HCT116 (cell line): ENCODE measurements around the gene STMND1. TPM values are rescaled to one million over a fixed set of nuclear protein-coding genes. Genes with fewer than 3 reads are reported as not detected.

Source experiments
- ATAC-seq: fragments of 200-7000 bp; cut with Tn5 transposase; 2 replicates; pipeline ENCODE4 v1.9.1; 2020; ENCODE audit warnings: mild to moderate bottlenecking, moderate library complexity
- BruUV-seq: library from RNA; stranded (reverse); fragments of 400-500 nt; replicated peaks from 2 replicates; lab custom pipeline; 2021; lab: Mats Ljungman, UMichigan
- CTCF ChIA-PET: fragments of 300-600 bp; sonication (Branson Sonifier 250); formaldehyde crosslinking; loops from one replicate; lab custom pipeline; 2021; ENCODE audit warnings: antibody characterized with exemption; lab: Charles Lee
- POLR2A ChIA-PET: fragments of 300-600, 350-600 bp; sonication (Branson Sonifier 250); formaldehyde crosslinking; loops from one replicate; lab custom pipeline; 2021; ENCODE audit warnings: antibody characterized with exemption; lab: Charles Lee
- RAD21 ChIA-PET, 2 experiments: fragments of 300-600 bp; sonication (Branson Sonifier 250); formaldehyde crosslinking; loops; one replicate each; lab custom pipeline; 2023; ENCODE audit warnings: low total read pairs in 2 of 2; ENCODE audit not compliant: uncharacterized antibody in 2 of 2, unreplicated experiment in 2 of 2, low non-redundant PET in 1 of 2; lab: Charles Lee
- DNase-seq: peaks from one replicate; pipeline ENCODE4 v3.0.0-alpha.2; 2010; ENCODE audit warnings: low read depth, low spot score
- H2AFZ ChIP-seq: fragments of 200-600 bp; shearing (Covaris generic), sonication (generic); 2 replicates; pipeline ENCODE4 v1.6.1; 2017; ENCODE audit warnings: low read depth, mixed run types, mixed read lengths, antibody characterized with exemption, low read length; ENCODE audit not compliant: poor library complexity, severe bottlenecking
- H3K27ac ChIP-seq: 2 replicates; pipeline ENCODE4 v1.5.1; 2012; ENCODE audit warnings: low read depth, low read length
- H3K27me3 ChIP-seq: fragments of 200-600 bp; sonication (generic); 2 replicates; pipeline ENCODE4 v1.6.1; 2016; ENCODE audit warnings: mixed run types, low read length, mixed read lengths; ENCODE audit not compliant: insufficient read depth
- H3K36me3 ChIP-seq, 2 experiments: fragments of 200-500 bp in 1 of 2; fragments of 200-600 bp in 1 of 2; sonication (Bioruptor generic) in 1 of 2; sonication (generic) in 1 of 2; 2 replicates each; pipeline versions ENCODE4 v1.5.1 to v1.6.1; 2014 to 2016; ENCODE audit warnings: low read length in 2 of 2, inconsistent platforms in 1 of 2, mixed read lengths in 1 of 2, mixed run types in 1 of 2; ENCODE audit not compliant: insufficient read depth in 2 of 2, control insufficient read depth in 1 of 2
- H3K4me1 ChIP-seq, 2 experiments: fragments of 200-600 bp in 1 of 2; sonication (generic) in 1 of 2; 2 replicates each; pipeline versions ENCODE4 v1.5.1 to v1.6.1; 2012 to 2017; ENCODE audit warnings: low read length in 2 of 2, inconsistent platforms in 1 of 2, mild to moderate bottlenecking in 1 of 2, mixed read lengths in 1 of 2, mixed run types in 1 of 2, moderate library complexity in 1 of 2; ENCODE audit not compliant: insufficient read depth in 2 of 2, control insufficient read depth in 1 of 2
- H3K4me2 ChIP-seq: fragments of 200-600 bp; sonication (generic); 2 replicates; pipeline ENCODE4 v1.6.1; 2017; ENCODE audit warnings: mixed run types, low read length, mixed read lengths
- H3K4me3 ChIP-seq, 2 experiments: fragments of 200-600 bp in 1 of 2; sonication (generic) in 1 of 2; replicated peaks in 1 of 2; 2 replicates each; pipeline ENCODE4 v1.5.1; 2011 to 2016; ENCODE audit warnings: low read length in 2 of 2, control low read depth in 1 of 2, low read depth in 1 of 2, mild to moderate bottlenecking in 1 of 2, mixed read lengths in 1 of 2, mixed run types in 1 of 2
- H3K79me2 ChIP-seq: fragments of 200-600 bp; sonication (generic); 2 replicates; pipeline ENCODE4 v1.6.1; 2017; ENCODE audit warnings: mild to moderate bottlenecking, mixed run types, low read length, moderate library complexity, mixed read lengths; ENCODE audit not compliant: insufficient read depth
- H3K9ac ChIP-seq: fragments of 200-600 bp; sonication (generic); 2 replicates; pipeline ENCODE4 v1.6.1; 2016; ENCODE audit warnings: low read length, mixed read lengths
- H3K9me2 ChIP-seq: fragments of 200-600 bp; sonication (generic), shearing (Covaris generic); 2 replicates; pipeline ENCODE4 v1.6.1; 2017; ENCODE audit warnings: mixed run types, mild to moderate bottlenecking, moderate library complexity; ENCODE audit not compliant: insufficient read depth
- H3K9me3 ChIP-seq, 2 experiments: fragments of 200-500 bp in 1 of 2; fragments of 200-600 bp in 1 of 2; sonication (Bioruptor generic) in 1 of 2; sonication (generic) in 1 of 2; 2 replicates each; pipeline ENCODE4 v1.6.1; 2014 to 2017; ENCODE audit warnings: low read length in 2 of 2, mixed read lengths in 2 of 2, inconsistent platforms in 1 of 2, low read depth in 1 of 2, mild to moderate bottlenecking in 1 of 2, mixed run types in 1 of 2, moderate library complexity in 1 of 2; ENCODE audit not compliant: control insufficient read depth in 1 of 2, insufficient read depth in 1 of 2
- H4K20me1 ChIP-seq: fragments of 200-600 bp; sonication (generic), shearing (Covaris generic); 2 replicates; pipeline ENCODE4 v1.6.1; 2017; ENCODE audit warnings: mixed run types, mild to moderate bottlenecking, moderate library complexity; ENCODE audit not compliant: insufficient read depth
- CBX3 ChIP-seq: IDR thresholded peaks from 2 replicates; pipeline ENCODE4 v1.6.1; 2012; ENCODE audit warnings: low read depth
- CTCF ChIP-seq, 3 experiments: fragments of 200-600 bp in 1 of 3; sonication (generic) in 1 of 3; IDR thresholded peaks in 2 of 3; conservative IDR thresholded peaks in 1 of 3; 2 replicates each; pipeline ENCODE4 v1.5.1; 2012 to 2017; ENCODE audit warnings: low read depth in 2 of 3, low read length in 2 of 3, antibody characterized with exemption in 1 of 3, borderline replicate concordance in 1 of 3, control low read depth in 1 of 3, mild to moderate bottlenecking in 1 of 3, mixed read lengths in 1 of 3, mixed run types in 1 of 3, moderate library complexity in 1 of 3; ENCODE audit not compliant: insufficient read depth in 1 of 3
- ELF1 ChIP-seq: IDR thresholded peaks from 2 replicates; pipeline ENCODE4 v1.6.1; 2012; ENCODE audit warnings: low read depth, borderline replicate concordance
- EZH2phosphoT487 ChIP-seq: fragments of 200-600 bp; IDR thresholded peaks from 2 replicates; pipeline ENCODE4 v1.6.1; 2018; ENCODE audit warnings: antibody characterized with exemption, borderline replicate concordance
- FOSL1 ChIP-seq: IDR thresholded peaks from 2 replicates; pipeline ENCODE4 v1.6.1; 2012; ENCODE audit warnings: low read depth
- JUND ChIP-seq: IDR thresholded peaks from 2 replicates; pipeline ENCODE4 v1.6.1; 2012
- POLR2AphosphoS5 ChIP-seq: IDR thresholded peaks from 2 replicates; pipeline ENCODE4 v1.6.1; 2011; ENCODE audit warnings: mild to moderate bottlenecking, low read depth, low read length, moderate library complexity
- RAD21 ChIP-seq: IDR thresholded peaks from 2 replicates; pipeline ENCODE4 v1.6.1; 2012; ENCODE audit warnings: low read depth, mild to moderate bottlenecking
- SIN3A ChIP-seq: IDR thresholded peaks from 2 replicates; pipeline ENCODE4 v1.6.1; 2012; ENCODE audit warnings: low read depth
- SRF ChIP-seq: IDR thresholded peaks from 2 replicates; pipeline ENCODE4 v1.6.1; 2012; ENCODE audit warnings: low read depth
- TCF7L2 ChIP-seq: IDR thresholded peaks from 2 replicates; pipeline ENCODE4 v1.7.0; 2011; ENCODE audit warnings: borderline replicate concordance, inconsistent platforms; ENCODE audit not compliant: insufficient read depth, insufficient read length; ENCODE audit errors: extremely low read depth
- YY1 ChIP-seq: IDR thresholded peaks from 2 replicates; pipeline ENCODE4 v1.6.1; 2011; ENCODE audit warnings: low read length, low read depth, moderate library complexity, mild to moderate bottlenecking; ENCODE audit not compliant: insufficient replicate concordance; ENCODE audit errors: extremely low read depth
- ZNF274 ChIP-seq: fragments of 200-500 bp; sonication (Bioruptor generic); IDR thresholded peaks from 2 replicates; pipeline ENCODE4 v1.6.1; 2014; ENCODE audit warnings: mild to moderate bottlenecking, low read depth, low read length, inconsistent platforms
- intact Hi-C: fragments of 100-400 bp; cut with micrococcal nuclease; formaldehyde crosslinking; loops from 2 replicates; pipeline ENCODE4 v1.10.0; 2022
- total RNA-seq: library from RNA; stranded (reverse); gene quantifications from one replicate; pipeline ENCODE4 v1.2.1, GENCODE V29; 2021; ENCODE audit not compliant: unreplicated experiment
- TF ChIP-seq, protein P1 (sequence below): IDR thresholded peaks from 2 replicates; pipeline ENCODE4 v1.6.1; 2012

Gene STMND1
- total RNA-seq, 1 experiment from 2014 or later, result not detected

DNA sequence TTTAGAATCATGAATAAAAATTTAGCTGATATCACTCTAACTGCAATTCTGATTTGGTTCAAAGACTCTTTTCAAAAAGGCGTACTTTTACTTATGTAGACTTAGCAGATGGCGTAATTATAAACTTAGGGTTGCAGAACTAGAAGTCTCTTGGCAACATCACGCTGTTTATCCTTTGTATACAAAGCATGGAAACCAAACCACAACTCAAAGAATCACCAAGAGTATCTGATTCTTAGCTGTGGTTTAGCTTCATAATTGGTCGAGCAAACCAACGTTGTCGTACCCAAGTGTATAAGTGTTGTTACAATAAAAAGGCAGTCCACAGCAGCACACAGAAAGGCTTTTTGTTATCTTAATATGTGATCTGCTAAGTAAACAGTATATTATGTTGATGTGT is 18.2 kb downstream of the STMND1 start (continued):
- TF ChIP-seq CTCF (IDR thresholded peaks at IDR 0.05 in 2 of 3, conservative IDR thresholded peaks at IDR 0.05 in 1 of 3; ENCODE audit: borderline replicate concordance in 1 of 3, insufficient read depth in 1 of 3, low read depth in 2 of 3, low read length in 2 of 3), result no peak
- no peak for TF ChIP-seq JUND
- no peak for TF ChIP-seq ELF1
- TF ChIP-seq RAD21, result no peak

DNA sequence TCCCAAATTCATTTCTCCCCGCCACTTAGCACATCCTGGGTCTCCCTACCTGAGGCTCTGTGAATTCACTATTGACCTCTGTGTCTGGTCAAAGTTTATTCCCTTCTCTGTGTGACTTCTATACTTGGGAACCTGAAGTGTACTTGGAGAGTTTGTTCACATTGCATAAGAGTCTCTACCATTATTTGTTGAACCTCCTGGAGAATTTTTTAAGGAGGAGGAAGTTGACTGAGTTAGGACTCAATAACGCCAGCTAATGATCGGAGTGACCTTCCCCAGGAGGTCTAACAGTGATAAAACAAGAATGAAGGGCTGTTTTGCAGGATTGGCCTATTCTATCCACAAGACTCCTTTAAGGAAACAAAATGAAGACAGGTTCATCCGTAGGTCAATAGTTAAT is 23.6 kb downstream of the STMND1 start:
- no peaks in the 10 kb centered on the region for H3K9me3 ChIP-seq
- intact Hi-C loops, result no loop called here
- no peak overlapping the region for H3K4me3 ChIP-seq
- no peak overlapping the region for H3K4me2 ChIP-seq
- H3K27ac ChIP-seq, result no peak overlapping the region
- no peak overlapping the region for H3K9ac ChIP-seq
- H3K4me1 ChIP-seq, result no peaks in the 10 kb centered on the region
- DNase-seq, result no peak
- TF ChIP-seq RAD21 (no peak), POLR2AphosphoS5 (no peak), YY1 (no peak), CTCF (IDR thresholded peaks at IDR 0.05 in 2 of 3, conservative IDR thresholded peaks at IDR 0.05 in 1 of 3; ENCODE audit: borderline replicate concordance in 1 of 3, insufficient read depth in 1 of 3, low read depth in 2 of 3, low read length in 2 of 3) (no peak), SRF (no peak), JUND (no peak), ELF1 (no peak), ZNF274 (no peak), TCF7L2 (no peak), EZH2phosphoT487 (no peak), SIN3A (no peak), FOSL1 (no peak), CBX3 (no peak)
- TF ChIP-seq, protein P1, sequence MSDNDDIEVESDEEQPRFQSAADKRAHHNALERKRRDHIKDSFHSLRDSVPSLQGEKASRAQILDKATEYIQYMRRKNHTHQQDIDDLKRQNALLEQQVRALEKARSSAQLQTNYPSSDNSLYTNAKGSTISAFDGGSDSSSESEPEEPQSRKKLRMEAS, result no peak
- TF ChIP-seq, all 23 proteins: peak for 0
- Histone ChIP-seq H3K27me3 (no peaks in the 10 kb centered on the region), H3K79me2 (no peaks in the 10 kb centered on the region), H3K9me2 (no peaks in the 10 kb centered on the region), H4K20me1 (no peaks in the 10 kb centered on the region), H2AFZ (no peak overlapping the region), H3K36me3 (no peaks in the 10 kb centered on the region)
- ChIA-PET RAD21 (no interaction called here), CTCF (no interaction called here), POLR2A (no interaction called here)
- BruUV-seq, result no TSS peak
- ATAC-seq, result no peak
